HG03457 (cell line): Measurements from ENCODE around the gene CCDC40.
"Not testable (repeated sequence)": the region's sequence is repeated elsewhere in the genome, so short reads cannot be mapped to it uniquely, and the experiment has no call there.

Source experiments
- ATAC-seq: cut with Tn5 transposase; IDR thresholded peaks from one replicate; pipeline ENCODE4 v1.9.1; 2021; ENCODE audit warnings: moderate number of reproducible peaks; ENCODE audit not compliant: unreplicated experiment

Gene CCDC40, protein sequence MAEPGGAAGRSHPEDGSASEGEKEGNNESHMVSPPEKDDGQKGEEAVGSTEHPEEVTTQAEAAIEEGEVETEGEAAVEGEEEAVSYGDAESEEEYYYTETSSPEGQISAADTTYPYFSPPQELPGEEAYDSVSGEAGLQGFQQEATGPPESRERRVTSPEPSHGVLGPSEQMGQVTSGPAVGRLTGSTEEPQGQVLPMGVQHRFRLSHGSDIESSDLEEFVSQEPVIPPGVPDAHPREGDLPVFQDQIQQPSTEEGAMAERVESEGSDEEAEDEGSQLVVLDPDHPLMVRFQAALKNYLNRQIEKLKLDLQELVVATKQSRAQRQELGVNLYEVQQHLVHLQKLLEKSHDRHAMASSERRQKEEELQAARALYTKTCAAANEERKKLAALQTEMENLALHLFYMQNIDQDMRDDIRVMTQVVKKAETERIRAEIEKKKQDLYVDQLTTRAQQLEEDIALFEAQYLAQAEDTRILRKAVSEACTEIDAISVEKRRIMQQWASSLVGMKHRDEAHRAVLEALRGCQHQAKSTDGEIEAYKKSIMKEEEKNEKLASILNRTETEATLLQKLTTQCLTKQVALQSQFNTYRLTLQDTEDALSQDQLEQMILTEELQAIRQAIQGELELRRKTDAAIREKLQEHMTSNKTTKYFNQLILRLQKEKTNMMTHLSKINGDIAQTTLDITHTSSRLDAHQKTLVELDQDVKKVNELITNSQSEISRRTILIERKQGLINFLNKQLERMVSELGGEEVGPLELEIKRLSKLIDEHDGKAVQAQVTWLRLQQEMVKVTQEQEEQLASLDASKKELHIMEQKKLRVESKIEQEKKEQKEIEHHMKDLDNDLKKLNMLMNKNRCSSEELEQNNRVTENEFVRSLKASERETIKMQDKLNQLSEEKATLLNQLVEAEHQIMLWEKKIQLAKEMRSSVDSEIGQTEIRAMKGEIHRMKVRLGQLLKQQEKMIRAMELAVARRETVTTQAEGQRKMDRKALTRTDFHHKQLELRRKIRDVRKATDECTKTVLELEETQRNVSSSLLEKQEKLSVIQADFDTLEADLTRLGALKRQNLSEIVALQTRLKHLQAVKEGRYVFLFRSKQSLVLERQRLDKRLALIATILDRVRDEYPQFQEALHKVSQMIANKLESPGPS

DNA sequence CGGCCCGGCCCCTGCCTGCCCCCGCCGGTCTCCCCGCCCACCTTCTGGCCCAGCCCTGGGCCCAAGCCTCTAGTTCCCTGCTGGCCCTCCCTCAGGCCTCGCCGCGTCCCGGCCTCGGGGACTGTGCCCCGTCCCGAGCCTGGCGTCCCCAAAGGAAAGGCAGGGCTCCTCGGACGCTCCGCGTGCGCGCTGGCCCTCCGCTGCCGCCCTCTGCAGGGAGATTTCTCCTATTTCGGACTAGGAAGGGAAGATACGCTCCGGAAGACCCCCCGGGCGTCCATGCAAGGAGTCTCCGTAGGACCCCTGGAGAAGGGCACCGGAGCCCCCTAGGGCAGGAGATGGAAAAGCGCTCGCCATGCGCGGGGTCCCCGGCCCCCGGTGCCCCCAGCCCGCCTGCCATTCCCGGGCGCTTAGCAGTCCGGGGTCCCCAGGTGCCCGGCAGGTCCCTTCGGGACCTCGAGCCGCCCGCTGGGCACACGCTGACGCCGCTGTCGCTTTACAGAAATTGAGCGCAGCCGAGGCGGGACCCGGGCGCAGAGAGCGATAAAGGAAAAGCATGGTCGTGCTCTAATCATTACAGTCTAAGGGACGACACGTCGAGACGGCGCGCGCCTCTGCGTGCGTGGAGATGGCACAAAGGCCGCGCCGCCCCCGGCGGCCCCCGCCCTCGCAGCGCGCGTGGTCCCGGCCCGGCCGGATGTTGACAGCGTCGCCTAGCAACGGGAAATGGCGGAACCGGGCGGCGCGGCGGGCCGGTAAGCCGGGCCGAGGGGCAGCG is at the start of gene CCDC40:
TSS of gene CCDC40 (plus strand) at position 706 of the 778 bp plus-strand sequence. CDS start at position 727, 21 bp downstream.
- no peak for ATAC-seq

DNA sequence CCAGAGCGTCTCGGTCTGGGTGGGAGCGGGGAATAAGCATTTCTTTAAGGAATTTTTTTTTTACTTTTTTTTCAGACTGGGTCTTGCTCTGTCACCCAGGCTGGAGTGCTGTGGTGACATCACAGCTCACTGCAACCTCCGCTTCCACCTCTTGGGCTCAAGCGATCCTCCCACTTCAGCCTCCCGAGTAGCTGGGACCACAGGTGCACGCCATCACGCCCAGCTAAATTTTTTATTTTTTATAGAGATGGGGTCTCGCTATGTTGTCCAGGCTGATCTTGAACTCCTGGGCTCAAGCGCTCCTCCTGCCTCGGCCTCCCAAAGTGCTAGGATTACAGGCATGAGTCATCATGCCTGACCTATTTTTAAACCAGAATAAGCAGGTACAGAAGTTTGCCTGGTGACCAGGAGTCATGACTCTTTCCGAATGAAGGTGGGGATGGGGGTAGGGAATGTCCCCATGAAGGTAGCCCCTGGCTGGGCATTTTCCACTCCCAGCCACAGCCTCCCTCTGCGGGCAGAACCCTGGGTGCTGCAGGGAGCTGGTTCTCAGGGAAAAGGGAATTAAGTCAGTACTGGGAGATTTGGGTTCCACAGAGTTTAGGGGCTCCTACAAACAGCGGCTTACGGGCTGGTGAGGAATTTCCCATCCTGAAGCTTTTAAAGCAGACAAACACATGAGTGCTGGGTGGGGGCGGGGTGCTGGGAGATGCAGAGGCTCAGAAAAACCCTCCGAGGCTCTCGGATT is 49.1 kb upstream of the CCDC40 start:
- no peak for ATAC-seq

DNA sequence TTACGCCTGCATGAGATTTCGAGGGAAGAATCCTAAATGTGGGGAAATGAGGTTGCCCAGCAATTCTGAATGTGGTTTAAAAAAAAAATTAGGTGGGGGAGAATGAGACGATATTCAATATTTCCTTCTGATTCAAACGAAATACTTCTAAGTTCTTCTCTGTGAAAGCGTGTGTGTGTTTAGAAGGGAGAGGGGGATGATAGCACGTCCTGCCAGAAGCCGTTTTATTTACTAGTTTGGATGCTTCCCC is 48.6 kb upstream of the CCDC40 start:
- no peak for ATAC-seq

DNA sequence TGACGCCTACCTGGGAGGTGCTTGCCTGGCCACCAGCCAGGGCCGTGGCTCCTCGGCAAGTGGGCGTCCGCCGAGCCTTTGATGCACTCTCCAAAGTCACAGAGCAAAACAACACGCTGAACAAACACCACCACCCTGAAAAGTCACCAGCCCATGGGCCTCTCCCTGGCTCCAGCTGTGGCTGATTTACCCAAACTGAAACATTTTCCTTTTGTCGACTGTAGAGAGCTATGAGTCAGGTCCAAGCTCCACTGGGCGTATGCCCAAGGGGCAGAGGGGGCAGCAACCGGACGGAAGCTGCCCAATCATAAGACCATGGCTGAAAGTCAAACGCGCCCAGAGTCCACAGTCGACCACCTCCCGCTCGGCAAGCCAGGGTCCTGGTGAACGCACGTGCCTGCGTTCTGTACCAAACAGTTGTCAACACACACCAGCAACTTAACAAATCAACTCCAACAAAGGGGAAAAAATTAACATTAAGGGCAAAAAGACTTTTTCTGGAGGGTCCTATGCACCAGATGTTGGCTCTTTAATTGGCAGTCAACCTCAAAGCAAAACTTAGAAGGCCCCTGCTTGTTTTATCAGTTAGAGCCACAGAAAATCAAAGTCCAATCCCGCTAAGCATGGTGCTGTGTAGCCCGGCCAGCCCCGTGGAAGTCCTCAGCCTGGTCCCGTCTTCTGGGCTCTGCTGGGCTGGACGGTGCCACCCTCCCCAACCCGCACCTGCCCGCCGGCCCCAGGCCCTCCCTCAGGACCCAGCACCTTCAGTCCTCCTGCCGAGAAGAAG is 48.1 kb upstream of the CCDC40 start:
- no peak for ATAC-seq

DNA sequence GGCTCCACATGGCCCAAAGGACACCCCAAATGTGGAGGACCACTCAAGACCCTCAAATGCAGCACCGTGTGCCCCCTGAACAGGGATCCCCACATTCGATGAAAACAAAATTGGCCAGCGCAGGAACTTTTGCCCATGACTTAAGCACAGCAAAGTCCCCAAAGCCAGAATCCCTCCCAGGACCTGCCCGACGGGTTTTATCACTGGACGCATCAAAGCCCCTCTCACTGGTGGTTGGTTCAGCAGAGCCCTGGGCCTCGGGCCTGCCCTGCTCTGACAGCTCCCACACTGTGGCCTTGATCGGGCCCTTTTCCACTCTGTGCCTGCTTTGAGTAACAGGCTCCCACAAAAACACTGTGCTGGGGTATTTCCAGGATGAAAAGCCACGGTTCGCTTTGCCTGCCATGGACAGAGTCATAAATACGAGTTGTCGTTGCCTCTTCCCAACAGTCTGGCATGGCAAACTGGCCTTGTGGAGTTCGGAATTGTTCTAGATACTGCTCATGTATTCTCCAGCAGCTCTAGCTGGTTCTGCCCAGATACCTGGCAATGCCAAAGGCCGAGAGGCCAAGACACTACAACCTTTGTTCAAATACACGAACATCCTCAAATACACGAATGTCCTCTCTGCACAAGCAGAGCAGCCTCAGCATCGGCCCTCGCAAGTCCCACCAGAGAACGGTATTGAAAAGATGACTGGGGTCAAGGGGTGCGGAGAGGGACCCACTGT is 47.2 kb upstream of the CCDC40 start:
- ATAC-seq: no peak

DNA sequence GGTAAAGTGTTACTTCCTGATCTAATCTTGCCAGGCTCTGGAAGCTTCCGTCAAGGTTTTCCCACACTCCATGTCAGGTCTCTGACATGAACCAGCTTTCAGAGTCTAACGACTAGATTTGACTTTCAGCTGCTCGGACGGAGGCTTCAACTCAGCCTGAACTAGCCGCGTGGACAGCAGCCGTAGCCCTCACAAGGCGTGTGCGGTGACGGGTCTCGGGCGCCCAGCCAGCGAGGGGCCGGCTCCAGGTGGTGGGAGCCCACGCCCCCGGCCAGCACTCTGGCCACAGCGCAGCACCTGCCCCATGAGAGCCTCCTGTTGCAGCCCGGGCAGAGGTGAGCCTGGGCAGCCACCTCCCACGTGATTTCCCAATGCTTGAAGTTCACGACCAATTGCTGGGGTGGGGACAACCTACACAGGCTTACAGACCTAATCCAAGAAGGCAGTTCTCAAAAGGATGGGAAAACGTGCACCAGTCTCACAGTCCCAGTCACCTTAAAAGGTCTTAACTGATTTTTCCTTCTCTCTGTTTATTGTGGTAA is 46.3 kb upstream of the CCDC40 start:
- ATAC-seq: no peak

DNA sequence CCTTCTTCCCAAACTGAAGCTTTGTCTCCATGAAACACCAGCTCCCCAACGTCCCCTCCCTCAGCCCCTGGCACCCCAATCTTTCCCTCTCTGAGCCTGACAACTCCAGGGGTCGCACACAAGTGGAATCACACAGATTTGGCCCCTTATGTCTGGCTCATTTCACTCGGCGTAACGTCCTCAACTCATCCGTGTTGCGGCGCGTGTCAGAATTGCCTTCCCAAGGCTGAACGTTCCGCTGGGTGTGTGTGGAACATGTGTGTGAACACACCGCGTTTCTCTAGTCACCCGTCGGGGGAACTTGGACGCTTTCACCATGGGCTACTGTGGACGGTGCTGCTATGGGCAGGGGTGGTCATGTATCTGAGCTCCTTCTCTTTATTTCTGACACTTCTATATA is 45.7 kb upstream of the CCDC40 start:
- no peak for ATAC-seq

DNA sequence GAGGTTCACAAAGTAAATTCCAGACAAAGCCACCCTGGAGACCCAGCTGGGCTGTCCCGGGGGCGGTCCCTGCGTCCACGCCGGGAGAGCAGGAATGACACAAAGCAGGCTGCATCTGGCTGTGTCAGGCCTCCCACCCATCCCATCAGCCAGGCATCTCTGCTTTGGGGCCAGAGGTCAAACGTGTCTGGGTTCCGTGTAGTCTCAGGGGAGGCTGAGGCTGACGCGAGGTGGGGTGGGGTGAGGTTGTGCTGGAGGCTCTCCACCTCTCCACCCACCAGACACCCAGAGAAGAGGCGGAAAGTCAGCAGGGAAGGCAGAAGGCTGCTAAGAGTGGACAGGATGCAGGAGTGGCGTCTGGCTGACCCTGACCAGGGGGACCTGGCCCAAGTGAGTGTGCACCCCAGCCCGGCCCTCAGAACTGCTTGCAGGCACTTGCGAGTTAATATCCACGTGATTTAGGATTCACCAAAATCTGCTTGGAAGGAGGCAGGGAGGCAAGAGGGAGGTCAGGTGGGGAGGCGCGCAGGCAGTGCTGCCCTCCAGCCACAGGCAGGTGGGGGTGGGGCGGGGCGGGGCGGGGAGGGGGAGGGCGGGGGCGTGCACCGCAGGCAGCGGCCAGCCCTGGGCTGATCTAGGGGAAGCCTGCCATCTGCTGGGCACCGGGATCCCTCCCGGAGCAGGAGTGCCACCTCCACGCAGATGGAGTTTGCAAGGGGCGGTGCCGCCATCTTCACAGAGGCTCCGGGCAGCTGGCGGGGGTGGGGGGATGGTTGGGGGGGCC is 45.1 kb upstream of the CCDC40 start:
- ATAC-seq: no peak

DNA sequence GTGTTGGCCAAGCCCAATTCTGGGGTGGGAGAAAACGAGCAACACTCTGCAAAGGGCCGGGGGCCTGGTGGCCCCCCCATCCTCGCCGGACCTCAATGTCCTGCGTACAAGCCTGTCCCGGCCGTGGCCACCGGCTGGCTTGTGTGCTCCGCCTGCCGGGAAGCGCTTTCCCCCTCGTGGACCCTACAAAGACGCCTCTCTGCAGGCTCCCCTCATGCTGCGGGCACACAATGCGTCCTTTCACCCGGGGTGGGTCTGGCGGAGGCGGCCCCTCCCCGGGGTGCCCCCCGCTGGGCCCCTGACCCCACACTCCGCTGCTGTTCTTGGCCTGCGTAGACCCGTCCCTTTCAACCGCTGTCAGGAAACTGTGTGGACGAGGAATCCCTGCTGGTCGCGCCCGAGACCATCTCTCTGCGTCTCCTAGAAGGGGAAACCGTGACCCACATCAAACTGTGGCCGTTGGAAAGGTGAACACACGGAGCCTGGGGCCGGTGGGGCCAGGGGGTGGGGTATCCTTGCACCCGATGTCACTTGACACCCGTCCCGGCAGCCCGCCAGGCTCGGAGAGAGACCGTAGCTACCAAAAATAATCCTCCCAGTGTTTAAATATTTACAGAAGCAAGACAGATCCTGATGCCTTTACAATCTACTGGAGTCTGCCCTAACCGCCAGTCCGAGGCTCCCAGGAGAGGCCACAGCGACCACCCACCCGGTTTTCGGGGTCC is 44.4 kb upstream of the CCDC40 start:
- no peak for ATAC-seq

DNA sequence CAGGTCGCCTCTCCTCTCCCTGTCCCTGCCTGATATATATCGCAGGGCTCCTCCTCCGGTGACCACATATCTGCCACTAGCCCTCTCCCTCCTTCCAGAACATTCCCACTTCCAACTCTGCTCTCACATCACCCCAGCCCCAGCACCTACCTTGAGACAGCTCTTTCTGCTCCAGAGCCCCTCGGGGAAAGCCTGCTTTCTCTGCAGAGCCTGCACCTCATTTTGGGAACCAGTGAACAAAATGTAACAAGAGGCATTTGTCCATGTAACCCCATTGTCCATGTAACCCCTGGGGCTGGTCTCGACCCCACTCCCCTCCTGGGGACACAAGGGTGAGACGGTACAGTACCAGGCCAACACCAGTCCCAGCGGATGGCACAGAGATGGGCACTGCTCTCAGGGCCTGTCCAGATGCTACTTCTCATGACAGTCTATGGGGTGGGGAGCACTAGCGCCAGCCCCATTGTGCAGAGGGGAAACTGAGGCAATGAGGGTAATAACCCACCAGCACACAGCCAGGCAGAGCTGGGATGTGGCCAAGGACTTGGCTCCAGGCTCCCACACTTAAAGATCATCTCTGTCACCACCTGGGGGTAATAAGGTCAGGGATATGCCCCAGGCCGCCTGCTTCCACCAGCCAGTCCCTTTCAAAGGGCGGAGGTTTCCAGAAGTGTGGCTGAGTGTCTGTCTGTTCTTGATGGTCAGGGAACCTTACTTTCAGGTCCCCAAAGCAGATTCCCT is 43.6 kb upstream of the CCDC40 start:
- no peak for ATAC-seq

DNA sequence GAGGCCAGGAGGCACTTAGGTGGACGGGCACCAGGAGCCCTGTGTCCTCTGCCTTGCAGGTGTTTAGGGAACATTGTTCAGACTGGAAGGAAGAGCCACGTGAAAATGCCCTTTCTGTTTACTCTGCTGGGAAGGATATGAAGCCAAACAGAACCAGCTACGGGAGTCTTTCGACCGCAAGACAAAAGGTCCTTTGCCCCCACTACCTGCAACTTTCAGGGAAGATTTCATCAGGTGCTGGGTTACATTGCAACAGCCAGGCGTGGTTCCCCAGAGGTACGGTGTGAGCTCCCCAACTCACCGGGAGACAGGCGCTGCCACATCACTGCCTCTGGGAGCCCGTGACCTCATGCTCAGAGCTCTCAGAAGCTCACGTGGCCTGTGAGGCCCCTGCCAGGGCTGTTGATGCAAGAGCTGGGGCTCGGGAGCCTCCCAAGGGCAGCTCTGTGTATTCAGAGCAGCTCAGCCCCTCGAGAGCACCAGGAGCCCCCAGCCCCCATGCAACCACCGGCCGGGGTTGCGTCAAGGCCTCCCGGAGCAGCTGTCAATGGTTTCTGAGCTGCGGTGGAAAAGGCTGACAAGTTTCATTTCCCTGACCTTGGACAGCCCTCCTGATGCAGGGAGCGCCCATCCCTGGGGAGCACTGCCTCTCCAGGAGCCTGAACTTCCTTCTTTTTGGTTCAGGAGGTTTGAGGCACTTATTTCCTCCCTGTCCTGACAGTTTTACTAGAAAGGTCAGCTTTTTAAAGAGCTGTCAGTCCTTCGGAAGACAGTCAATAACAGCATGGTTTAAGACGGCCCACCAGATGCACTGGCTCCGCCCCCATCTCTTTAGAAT is 42.8 kb upstream of the CCDC40 start:
- ATAC-seq: no peak

DNA sequence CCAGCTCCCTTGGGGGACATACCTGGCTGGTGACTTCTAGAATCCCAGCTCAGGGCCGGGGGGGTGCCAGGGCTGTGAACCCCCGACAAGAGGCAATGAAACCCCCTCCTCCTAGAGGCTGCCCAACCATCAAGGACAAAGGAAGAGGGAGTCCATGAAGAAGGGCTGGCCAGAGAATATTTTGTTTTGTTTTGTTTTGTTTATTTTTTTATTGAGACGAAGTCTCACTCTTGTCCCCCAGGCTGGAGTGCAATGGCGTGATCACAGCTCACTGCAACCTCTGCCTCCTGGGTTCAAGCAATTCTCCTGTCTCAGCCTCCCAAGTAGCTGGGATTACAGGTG is 42.2 kb upstream of the CCDC40 start:
- not testable (repeated sequence) for ATAC-seq

DNA sequence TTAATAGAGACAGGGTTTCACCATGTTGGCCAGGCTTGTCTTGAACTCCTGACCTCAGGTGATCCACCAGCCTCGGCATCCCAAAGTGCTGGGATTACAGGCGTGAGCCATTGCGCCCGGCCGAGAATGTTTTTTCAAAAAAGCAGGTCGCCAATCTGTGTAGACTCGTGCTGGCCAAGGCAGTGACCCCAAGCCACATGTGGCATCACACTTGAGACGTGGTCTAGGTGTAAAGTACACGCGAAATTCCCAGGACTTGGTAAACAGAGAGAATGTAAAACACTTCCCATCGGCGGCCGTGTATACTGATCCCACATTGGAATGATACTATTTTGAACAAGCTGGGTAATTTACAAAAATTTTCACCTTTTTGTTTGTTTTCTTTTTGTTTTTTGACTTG is 41.8 kb upstream of the CCDC40 start:
- no peak for ATAC-seq

DNA sequence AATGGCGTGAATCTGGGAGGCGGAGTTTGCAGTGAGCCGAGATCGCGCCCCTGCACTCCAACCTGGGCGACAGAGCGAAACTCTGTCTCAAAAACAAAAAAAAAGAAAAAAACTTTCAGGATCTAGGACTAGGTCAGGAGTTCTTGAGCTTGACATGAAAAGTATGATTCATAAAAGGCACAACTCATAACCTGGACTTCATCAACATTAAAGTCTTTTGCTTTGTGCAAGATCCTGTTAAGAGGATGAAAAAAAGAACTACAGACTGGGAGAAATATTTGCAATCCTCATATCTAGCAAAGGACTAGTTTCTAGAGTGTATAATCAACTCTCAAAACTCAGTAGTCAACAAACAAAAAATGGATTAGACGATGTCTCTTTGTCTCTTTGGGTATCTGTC is 40.7 kb upstream of the CCDC40 start:
- no peak for ATAC-seq

DNA sequence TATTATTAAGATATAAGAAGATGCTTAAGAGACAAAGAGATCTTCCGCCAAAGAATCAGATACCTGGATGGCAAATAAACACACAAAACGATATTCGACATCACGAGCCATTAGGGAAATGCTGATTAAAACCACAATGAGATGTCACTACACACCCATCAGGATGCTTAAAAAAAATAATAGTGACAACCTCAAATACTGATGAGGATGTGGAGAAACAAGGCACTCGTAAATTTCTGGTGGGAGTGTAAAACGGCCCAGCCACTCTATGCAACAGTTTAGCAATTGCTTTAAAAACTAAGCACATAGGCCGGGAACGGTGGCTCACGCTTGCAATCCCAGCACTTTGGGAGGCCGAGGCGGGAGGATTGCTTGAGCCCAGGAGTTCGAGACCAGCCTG is 40.2 kb upstream of the CCDC40 start:
- ATAC-seq: no peak
